GM19455 (cell line): Measurements from ENCODE around the gene P2RY14.
"Not testable (repeated sequence)": the region's sequence is repeated elsewhere in the genome, so short reads cannot be mapped to it uniquely, and the experiment has no call there.

ENCODE experiments used
- ATAC-seq: cut with Tn5 transposase; IDR thresholded peaks from one replicate; pipeline ENCODE4 v1.9.1; 2021; ENCODE audit not compliant: unreplicated experiment

Gene P2RY14

GRCh38 chr3:151262871-151263525 is 15.3 kb downstream of the P2RY14 start:
- no peak for ATAC-seq

- ATAC-seq, result no peak
These were observed 18.7 kb downstream of the P2RY14 start for GRCh38 chr3:151259664-151260063.

DNA sequence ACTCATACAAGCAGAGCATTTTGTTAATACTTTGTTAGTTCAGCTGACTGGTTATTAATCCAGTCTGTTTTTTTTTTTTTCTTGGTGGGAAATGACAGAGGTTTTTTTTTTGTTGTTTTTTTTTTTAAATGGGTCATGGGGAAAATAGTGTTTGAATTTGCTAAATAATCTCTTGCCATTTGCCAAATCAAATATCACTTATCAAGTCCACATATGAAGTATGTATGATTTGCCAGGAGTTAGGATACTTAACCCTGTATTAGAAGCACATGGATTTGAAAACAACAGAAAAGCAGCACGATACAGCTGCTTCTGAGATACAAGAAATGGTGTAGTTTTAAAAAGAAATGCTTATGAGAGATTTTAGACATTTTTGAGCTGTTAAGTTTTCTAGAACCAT is 21.6 kb downstream of the P2RY14 start:
- ATAC-seq, result no peak

DNA sequence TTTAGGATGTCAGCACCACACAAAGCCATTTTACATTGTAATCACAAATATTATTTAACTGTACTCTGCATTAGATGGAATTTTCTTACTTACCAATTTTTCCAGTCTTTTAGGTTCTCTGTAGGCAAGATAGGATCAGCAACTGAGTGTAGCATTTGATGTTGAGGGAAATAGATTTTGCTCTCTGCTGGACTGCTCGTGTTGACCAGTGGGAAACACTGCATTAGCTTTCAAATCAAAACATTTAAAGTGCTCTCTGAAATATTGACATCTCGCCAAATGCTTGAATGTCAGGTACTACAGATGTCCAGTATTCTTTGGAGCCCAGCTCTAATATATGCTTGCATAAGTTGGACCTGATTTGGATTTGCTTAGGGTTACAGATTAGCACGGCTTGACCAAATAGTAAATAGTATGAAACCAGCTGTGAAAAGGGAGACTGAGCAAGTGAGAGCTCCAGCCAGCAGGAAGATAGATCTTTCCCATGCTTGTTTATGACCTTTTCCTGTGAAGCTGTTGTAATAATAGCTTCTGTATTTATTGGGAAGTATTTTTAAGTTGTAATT is 29.5 kb downstream of the P2RY14 start:
- ATAC-seq, result no peak

- not testable (repeated sequence) for ATAC-seq
These were observed 36.3 kb downstream of the P2RY14 start for GRCh38 chr3:151242006-151242405.

GRCh38 chr3:151236736-151237135 is 41.6 kb downstream of the P2RY14 start:
- ATAC-seq, result no peak

- no peak for ATAC-seq
These were observed 42.0 kb downstream of the P2RY14 start for GRCh38 chr3:151236316-151236715.

DNA sequence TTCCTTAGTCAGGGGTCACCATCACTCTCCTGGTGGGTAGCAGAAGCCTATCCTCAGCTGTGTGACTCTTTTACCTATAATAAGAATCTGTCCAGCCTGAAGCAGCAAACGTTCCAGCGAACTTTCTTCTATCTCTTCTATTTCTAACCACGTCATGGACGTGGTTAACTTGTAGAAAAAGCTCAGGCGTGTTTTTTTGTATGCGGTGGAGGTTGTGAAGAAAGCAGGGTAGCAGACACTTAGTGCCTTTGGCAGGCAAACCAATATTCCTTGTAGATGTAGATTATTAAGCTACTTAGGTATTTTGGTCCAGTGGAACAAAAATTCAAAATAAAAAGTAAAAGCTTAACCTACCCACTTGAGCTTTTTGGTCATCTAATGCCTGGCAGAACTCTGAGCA is 43.5 kb downstream of the P2RY14 start:
- no peak for ATAC-seq

- no peak for ATAC-seq
These were observed 45.4 kb downstream of the P2RY14 start for GRCh38 chr3:151232991-151233390.

- not testable (repeated sequence) for ATAC-seq
These were observed 45.9 kb downstream of the P2RY14 start for GRCh38 chr3:151232403-151232802.

DNA sequence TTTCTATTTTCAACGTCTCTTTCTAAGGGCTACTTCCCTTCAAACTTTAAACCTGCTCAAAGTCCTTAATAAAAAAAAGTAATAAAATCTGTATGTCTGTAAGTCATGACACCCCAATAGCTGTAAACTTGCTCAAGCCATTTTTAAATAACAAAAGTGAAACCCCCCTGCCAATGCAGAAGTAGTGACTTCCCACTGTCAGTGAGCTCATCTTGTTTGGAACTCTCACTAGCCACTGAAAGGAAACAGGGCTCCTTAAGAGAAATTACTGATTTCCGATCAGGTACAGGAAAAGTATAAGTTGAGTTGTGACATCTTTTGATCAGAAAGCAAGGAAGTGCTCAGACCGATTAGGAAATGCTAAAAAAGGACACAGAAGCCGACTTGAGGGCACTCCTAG is 47.7 kb downstream of the P2RY14 start:
- no peak for ATAC-seq

DNA sequence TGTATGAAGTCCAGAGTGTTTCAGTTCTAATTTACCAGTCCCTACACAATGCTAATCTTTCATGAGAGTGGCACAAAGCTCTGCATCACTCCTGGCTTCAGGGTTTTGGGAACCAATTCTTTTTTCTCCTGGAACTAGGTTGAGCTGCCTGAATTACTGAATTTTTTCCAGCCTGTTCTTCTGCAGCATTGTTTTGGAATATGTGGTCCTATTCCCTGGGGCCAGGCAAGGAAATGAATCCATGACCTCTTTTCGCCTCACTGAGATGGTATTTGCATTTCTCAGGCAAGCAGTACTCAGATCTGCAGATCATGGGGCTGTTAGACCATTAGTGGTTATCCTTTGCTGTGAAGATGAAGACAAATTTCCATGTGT is 49.7 kb downstream of the P2RY14 start:
- ATAC-seq, result no peak

DNA sequence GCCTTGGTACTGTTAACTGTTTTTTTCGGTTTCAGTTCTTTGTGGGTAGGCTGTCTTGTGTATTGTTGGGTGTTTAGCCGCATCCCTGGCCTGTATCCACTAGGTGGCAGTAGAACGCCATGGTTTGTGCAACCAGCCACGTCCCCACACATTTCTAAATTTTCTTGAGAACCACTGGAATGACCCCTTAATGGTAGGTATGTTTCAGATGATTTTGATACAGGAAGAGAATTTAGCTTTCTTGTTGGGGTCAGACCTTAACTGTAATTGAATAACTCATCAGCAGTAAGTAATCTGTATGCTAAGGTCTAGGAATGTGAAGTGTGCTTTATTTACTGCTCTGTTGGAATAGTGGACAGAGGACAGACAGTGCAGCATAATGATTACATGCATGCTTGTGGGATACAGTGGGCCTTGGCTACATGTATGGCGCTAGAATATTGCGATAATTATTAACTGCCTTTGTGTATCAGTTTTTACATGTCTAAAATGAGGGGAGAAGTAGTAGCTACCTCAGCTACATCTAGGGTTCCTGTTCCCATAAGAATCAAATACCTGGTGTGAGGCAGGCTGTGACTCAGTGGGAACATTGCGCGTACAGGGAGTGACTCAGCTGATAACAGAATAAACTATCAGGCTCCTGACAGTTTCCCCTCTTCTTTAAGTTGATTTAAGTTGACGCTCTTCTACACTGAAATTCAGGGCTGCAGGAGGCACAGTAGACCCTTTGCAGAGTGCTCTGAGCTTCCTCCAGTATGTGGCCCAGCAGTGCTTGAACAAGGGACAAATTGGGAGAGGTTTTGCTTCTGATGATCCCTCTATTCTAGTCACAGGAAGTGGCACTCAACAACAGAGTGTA is 50.3 kb downstream of the P2RY14 start:
- peak; percentile 93 for ATAC-seq

DNA sequence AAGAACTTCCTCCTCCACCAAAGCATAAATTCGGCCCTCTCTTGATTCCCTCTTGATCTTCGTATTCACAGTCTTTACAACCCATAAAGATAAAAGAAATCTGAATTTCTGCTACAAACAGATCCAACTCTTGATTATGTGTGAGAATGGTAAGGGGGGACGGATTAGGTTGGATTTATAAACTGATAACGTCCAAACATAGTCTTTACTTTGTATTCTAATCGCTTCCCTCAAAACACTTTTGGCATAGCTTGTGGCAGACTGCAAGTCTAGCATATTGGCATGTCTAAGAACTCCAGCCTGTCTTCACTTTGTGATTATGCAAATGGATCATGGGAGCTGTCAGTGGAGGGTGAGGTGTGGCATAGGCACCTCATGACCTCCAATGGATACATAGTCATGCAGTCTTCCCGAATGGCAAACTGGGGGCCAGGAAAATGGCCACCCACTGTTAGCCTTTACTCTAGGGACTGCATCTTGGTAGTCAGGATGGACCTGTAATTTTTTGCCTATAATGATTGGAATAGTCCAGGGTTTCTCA is 51.0 kb downstream of the P2RY14 start:
- ATAC-seq, result peak; percentile 35

GRCh38 chr3:151226825-151227224 is 51.5 kb downstream of the P2RY14 start:
- ATAC-seq, result no peak

DNA sequence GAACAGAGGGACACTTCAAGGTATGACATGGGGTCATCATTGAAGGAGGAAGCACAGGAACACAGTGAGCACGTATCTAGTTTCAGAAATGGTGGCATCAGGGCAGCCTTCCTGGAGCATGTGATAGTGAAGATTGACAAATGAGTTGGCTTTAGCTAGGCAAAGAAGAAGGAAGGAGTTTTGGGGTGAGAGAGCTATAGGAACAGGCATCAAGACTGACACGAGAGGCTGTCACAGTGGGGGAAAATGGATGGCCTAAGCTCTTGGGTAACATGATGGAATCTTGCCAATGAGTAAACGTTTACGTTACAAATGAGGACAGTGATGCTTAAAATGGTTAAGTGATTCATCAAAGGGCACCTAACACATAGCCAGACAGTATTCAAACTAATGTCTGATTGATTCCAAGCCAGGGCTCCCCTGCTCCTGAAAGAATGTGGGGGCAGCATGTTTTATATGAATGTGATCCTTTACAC is 52.2 kb downstream of the P2RY14 start:
- ATAC-seq, result no peak

DNA sequence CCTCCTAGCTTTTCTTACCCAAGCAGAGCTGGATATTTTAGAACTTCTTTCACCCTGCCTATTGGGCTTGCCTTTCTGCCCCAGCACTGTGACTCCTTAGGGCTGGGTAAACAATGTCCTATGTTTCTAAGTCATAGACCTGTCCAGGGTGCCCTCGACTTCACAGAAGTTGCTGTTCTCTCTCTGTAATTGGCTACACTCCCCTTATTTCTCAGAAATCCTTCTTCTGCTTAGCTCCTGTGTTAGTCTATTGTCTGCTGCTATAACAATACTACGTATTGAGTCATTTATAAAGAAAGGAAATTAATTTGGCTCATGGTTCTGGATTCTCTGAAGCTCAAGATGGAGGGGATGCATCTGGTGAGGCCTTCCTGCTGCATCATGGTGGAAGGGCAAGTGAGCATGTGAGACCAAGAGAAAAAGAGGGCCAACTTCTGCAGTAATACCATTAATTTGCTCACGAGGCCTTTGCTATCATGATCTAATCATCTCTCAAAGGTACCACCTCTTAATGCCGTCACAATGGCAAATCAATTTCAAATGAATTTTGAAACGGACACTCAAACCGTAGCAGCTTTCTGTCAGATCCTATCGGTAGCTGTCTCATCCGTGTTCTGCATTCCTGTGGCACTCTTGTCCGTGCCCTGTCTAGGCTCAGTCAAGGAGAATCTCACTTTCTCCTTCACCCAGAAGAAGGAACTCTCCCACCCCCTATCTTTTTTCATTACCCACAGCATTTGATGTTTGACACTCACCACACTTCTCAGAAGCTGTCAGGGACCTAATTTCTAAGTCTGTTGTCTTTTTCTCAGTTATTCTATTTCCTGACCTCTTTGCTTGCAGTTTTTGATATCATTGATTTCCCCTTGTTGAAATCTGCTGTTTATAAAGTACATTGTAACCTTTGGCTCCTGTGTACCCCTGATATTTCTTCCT is 53.0 kb downstream of the P2RY14 start:
- no peak for ATAC-seq

- no peak for ATAC-seq
These were observed 54.0 kb downstream of the P2RY14 start for GRCh38 chr3:151224268-151224866.

DNA sequence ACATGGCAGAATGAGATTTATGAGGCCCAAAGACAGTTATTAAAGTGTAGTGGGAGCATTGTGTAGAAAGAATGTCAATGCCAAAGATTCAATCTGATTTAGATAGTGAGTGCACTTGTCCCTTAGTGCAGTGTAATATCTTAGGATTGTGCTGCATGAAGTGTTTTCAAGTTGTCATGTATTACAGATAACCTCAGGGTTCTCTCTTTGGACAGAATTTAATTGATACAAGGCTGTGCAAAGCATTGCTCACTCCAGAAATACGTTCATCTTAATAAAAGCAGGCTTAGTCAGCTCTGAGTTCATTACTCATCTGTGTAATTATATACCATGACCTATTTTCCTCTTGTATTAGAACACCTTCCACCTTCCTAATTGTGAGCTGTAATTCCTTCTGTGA is 59.3 kb downstream of the P2RY14 start:
- ATAC-seq, result no peak

DNA sequence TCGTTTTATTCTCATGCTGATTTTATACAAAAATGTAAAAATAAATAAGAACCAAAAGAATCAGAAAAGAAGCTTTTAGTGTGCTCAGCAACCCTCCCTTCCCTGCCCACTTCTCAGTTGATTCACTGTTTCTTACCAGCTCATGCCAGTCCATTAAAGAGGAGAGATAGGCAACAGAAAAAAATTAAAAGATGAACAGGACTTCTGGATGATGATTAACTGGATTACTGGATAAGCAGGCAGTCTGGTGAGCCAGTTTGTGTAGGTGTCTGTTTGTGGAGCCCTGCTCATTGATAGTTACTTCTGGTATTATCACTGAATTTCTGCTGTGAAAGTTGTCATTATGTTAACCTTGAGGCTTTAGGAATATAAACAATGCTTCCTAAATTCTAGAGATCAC is 60.2 kb downstream of the P2RY14 start:
- ATAC-seq, result no peak
